NCI-H2196 (cell line): Measurements from ENCODE around the gene RGMA.

Experiments used
- DNase-seq: peaks from one replicate; lab custom pipeline; 2025; ENCODE audit not compliant: unreplicated experiment; lab: John Stamatoyannopoulos, UW

RGMA gene

DNA sequence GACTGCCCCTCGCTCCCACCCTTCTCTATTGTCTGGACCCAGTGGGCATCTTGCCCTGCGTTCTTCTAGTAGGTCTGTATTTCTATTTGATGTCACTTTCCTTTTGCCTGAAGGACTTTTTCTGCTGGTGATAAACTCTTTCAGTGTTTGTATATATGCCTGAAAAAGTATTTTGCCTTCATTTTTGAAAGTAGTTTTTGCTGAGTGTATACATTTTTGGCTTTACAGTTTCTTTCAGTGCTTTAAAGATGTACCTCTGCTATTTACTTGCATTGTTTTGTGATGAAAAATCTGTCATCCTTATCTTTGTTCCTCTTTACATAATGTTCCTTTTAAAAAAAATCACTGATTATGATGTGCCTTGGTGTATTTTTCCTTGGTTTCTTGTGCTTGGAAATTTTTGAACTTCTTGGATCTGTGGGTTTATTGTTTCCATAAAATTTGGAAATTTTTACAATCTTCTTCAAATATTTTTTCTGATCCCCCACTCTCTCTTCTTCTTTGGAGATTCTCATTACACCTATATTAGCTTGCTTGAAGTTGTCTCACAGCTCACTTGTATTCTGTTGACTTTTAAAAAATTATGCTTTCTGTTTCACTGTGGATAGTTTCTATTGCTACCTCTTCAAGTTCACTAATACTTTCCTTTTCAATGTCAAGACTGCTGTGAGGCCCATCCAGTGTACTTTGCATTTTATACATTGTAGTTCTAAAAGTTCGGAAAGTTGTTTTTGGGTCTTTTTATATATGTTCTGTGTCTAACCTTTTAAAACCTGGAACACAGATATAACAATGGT lies 67.8 kb downstream of the RGMA start:
- DNase-seq: no peak

DNA sequence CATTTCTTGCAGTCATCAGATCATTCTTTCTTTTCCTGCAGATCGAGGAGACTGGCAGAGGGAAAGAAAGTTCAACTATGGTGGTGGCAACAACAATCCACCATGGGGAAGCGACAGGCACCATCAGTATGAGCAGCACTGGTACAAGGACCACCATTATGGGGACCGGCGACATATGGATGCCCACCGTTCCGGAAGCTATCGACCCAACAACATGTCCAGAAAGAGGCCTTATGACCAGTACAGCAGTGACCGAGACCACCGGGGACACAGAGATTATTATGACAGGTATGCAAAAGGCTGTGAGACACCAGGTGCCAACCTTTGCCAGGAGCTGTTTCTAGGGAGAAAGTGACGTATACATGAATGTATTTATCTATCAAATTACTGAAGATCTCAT lies 69.0 kb downstream of the RGMA start:
- DNase-seq: no peak

DNA sequence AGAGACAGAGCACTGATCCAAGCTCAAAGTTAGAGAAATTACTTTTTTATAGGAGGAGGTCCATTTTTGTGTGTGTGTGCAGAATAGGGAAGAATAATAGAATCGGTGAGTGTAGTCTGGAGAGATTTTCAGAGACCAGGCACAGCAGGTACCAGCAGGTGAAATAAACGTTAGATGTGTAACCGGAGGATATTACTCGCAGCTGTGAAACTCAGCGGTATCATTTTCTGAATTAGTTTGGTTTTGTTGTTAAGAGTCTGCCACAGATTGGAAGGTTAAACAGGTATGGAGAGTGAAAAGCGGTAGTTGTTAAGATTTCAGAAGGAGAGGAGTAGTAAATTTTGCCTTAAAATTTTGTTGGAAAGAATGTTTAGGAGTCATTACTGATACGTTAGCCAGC lies 69.9 kb downstream of the RGMA start:
- no peak for DNase-seq

DNA sequence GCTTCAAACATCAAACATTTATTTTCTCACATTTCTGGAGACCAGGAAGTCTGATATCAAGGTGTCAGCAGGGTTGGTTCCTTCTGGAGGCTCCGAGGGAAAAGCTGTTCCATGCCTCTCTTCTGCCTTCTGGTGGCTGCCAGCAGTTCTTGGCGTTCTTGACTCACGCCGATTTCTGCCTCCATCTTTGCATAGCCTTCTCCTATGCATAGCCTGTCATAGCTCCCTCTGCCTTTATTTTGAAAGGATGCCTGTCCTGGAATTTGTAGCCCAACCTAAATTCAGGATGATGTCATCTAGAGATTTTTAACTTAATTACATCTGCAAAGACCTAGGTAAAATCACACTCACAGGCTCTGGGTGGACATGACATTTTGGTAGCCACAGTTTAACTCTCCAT lies 70.4 kb downstream of the RGMA start:
- no peak for DNase-seq

DNA sequence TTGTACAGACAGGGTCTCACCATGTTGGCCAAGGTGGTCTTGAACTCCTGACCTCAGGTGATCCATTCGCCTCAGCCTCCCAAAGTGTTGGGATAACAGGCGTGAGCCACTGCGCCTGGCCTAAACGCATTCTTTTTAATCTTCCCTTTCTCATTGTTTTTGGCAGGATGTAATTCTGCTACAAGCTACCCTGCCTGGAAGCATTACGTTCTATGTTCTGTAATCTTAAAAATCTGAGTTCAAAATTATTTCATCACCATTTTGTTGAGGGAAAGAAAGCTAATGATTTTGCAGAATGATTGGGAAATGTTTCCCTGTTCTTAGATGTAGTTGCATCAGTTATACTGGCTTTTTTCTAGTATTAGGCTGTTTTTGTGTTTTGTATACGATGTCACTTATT lies 71.5 kb downstream of the RGMA start:
- no peak for DNase-seq

DNA sequence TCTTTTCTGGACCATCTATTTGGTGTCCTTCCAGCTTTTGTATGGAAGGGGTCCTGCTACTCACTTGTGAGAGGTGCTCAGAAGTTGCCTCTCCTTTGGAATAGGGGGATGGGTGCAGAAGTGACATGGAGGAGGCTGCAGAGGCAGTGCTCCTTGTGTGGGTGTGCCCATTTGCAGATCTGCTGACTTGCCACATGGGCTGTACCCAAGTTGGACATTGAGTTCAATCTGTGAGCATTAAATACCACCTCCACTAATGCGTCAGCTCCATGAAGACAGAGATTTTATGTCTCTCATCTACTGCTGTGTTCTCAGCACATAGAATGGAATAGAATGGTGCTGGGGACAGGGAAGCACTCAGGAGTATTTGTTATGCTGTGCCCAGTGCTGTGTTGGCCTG lies 76.2 kb downstream of the RGMA start:
- no peak for DNase-seq

DNA sequence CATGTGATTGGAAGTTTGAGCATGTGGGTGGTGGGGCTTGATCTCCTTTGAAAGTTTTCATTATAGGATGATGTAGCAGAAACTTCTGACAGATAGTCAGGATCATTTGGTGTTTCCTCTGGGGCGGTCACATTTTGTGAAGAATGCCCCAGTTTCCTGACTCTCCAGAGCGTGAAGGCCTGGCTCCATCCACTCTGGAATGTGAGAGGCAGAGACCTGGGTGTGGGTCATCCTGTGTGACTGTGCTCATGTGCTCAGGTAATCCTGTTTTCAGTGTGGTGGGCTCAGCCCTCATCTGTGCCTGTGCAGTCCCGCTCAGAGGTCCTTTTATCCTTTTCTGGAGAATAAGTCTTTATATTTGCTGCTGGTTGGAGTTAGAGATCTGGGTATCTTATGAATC lies 81.0 kb downstream of the RGMA start:
- DNase-seq: no peak

DNA sequence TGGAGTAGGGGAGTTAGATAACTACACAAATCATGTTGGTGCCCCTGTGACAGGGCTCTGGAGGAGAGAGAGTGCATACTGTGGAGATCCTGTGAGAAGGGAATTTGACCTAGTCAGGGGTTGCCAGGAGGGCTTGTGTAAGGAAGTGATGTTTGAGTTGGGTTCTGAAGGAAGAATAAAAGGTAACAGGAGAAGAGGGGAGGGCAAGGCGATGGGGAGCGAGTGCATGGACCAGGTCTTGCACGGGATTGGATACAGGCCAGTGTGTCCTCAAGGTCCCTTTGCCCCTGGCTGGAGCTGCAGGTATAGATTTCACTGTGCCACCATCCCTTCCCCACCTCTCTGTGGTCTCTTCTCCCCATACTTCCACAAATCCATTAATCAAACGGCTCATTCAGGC lies 83.9 kb downstream of the RGMA start:
- DNase-seq: no peak

DNA sequence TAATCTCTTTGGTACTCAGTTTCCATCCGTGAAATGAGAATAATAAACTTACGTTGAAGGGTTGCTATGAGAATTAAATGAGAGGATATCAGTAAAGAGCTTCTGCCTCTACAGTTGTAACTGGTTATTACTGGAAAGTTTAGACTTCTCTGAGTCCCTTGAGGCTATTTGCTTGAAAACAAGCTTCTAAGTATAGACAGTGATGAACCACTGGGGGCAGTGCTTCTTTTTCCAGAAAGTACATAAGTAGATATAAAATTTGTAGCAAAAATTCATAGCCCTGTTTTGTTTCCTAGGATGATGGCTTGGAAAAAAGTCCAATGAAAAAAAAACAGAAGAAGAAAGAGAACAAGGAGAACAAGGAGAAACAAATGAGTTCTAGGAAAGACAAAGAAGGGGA lies 87.1 kb downstream of the RGMA start:
- no peak for DNase-seq

DNA sequence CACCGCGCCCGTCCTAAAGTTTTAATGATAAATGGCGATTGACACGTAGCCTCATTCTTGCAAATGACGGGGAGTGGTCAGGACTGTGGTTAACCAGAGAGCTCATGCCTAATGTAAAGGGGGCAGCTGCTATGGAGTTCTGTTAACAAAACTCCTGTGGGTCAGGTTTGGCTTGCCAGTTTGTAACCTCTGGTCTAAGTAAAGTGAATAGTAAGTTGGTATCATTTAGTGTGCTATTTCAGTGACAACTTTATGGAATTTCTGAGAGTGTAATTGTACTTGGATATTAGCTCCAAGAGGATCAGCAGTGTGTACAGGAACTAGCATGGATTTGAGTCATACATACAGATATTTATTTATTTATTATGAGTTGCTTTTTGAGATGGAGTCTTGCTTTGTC lies 87.9 kb downstream of the RGMA start:
- no peak for DNase-seq

DNA sequence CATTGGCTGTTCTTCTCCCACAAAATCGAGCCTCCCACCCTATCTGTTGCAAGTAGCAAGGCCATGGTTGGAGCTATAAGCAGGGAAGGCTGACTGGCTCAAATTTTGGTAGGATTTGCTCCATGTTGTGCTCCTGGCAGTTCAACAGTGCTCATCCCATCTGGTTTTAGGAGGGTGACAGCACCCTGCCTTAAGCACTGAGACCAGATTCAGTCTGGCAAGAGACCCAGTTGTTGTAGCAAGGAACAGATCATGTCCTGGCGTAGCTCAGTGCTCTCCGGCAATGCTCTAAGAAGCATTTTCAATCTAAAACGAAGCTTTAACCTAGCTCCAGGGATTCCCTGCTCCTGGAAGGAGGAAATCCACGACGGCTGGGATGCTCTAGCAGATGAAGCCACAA lies 91.2 kb downstream of the RGMA start:
- no peak for DNase-seq

DNA sequence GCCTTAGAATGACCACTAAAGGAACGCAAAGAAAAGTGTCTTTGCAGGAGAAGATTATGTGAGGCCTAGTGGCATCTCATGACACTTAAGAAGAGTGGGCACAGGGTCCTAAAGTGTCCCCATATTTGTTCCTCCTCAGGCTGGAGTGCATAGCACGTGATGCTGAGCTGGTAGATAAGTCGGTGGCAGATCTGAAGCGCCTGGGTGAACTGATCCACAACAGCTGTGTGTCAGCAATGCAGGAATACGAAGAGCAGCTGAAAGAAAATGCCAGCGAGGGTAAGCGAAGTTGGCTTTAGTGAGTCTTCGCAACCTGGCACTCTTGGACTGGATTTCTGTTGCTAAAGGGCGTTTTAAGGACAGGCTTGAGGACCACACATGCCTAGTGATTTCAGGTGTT lies 96.3 kb downstream of the RGMA start:
- DNase-seq: no peak

DNA sequence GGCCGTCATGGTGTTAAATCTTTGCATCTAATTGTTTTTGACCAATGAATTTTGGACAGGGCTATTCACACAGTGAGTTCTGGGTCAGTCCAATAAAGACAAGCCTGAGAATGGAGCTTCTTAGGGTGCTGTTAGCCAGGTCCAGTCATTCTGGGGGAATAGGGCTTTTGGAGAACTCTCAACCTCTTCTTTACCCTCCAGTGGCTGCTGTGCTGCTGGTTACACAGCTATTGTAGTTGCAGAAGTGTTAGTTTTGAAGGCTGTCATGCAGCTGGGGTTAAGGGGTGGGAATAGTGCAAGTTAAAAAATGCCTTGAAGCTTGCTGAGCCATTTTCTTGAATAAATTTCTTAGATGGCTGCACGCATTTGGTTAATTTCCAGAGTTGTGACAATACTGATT lies 99.0 kb downstream of the RGMA start:
- DNase-seq: no peak

DNA sequence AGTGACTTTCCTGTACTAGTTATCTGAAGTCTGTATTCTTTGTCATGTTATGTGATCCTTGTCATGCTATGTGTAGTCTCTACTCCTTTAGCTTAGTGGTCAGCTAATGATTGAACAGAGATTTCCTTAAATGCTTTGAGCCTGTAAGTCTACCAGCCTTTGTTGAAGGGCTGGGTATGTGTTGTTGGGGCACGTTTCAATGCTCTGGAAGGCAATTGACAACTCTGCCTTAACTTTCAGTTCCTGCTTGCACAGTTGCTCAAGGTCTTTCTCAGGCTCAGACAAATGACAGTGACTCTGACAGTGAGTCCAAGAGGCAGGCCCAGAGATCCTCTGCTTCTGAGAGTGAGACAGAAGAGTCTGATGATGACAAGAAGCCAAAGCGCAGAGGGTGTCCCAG lies 99.5 kb downstream of the RGMA start:
- DNase-seq: no peak
